Skin epidermis (tissue), 12 donors: Measurements from ENCODE around the gene NCAPH2.

Source experiments
- H3K27ac ChIP-seq, 21 experiments: fragments of 200-600 bp; sonication (generic) in 11 of 21; one replicate each; pipeline ENCODE4 v1.5.0; 2020; ENCODE audit warnings: mild to moderate bottlenecking in 3 of 21, inconsistent platforms in 2 of 21, moderate library complexity in 2 of 21
- H3K4me3 ChIP-seq, 7 experiments: fragments of 200-600 bp; sonication (generic) in 2 of 7; one replicate each; pipeline ENCODE4 v1.5.0; 2020; ENCODE audit warnings: inconsistent platforms in 2 of 7, mild to moderate bottlenecking in 2 of 7, moderate library complexity in 1 of 7

NCAPH2 gene

GRCh38 chr22:50507991-50508884 lies at the start of gene NCAPH2:
Gene NCAPH2 (plus strand): TSS chr22:50508224. CDS start chr22:50508338, 114 bp downstream.
- peak within 1 kb of the TSS; percentile 77 to 98 (median 92) for H3K4me3 ChIP-seq
- H3K27ac ChIP-seq = peak within 1 kb of the TSS; percentile 73 to 96 (median 93)

DNA sequence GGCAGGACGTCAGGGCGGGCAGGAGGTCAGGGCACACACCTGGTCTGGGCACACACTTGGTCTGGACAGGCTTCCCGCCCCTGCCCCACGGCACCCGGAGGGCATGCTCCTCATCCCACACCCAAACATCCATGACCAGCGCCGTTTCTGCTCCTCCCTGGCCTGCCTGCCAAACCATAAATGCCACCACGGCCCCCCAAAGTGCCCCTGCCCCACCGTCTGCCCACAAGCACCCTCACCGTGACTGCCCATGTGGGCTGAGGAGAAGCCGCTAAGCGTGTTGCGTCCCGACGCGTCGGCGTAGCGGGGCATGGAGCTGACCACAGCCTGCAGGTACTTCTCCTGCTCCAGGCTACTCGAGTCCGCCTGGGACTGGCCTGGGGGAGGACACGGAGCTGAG lies 49.0 kb upstream of the NCAPH2 start:
- H3K27ac ChIP-seq = no peak overlapping the region

GRCh38 chr22:50459496-50460140 lies 48.4 kb upstream of the NCAPH2 start:
- H3K4me3 ChIP-seq = no peak overlapping the region
- H3K27ac ChIP-seq = peak overlapping the region in 1 of 21 experiments; percentile 54

More for the DNA sequence above, 49.0 kb upstream of the NCAPH2 start:
- no peak overlapping the region for H3K4me3 ChIP-seq

DNA sequence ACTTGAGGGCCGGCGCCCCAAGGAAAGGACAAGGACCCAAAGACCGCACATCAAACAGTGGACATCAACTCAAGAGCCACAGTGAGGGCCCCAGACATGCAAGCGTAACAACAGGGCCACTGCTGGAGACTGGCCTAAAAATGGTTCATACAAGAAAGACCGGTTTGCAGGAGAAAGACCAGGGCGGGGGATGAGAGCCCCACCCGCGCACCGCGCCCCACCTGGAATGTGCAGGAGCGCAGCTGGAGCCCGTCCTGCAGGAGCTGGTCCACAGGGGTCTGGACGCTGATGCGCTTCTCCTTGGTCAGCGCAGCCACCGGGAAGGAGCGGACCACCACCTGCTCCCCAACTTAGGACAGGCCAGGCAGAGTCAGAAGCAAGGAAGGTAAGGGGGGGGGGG lies 47.1 kb upstream of the NCAPH2 start:
- Histone ChIP-seq H3K27ac (peak overlapping the region in 12 of 21 experiments; percentile 14 to 70 (median 52)), H3K4me3 (no peak overlapping the region)

DNA sequence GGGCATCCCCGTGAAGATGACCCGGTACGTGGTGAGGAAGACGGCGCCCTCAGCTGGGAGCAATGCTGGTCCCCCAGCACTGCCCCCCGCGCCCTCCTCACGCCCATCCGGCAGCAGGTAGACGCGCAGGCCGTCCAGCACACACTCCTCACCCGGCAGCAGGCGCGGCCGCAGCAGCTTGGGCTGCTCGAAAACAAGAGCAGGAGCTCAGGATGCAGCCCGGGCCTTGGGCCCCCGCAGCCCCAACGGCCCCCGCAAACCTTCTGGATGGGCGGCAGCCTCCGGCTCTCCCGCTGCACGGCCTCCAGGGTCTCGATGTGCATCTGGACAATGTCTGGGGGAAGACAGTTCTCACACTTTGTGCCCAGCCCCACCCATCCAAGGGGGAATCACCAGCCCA lies 46.5 kb upstream of the NCAPH2 start:
- Histone ChIP-seq H3K4me3 (no peak overlapping the region), H3K27ac (peak overlapping the region in 2 of 21 experiments; percentile 50 to 60)

DNA sequence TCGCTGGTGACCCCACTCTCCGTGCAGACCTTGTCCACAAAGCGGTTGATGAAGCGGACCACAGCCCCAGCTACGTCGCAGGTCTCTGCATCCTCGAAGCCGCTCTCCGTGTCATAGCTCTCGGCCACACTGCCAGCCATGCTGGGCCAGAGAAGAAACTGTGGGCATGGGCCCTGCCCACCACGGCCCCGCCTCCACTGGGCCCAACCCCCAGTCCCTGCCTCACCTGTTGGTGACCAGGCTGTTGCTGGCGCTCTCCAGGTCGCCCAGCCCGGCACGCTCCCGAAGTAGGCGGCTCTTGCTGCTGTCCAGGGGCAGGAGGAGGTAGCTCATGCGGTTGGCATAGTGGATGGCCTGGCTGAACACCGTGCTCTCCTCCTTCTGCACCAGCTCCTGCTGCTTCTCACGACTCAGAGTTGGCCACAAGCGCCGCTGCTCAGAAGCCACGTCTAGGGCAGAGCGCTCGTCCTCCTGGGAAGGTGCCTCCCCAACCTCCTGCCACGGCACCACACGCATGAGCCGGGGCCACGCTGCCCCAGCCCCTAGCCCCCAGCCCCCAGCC lies 46.0 kb upstream of the NCAPH2 start:
- no peak overlapping the region for H3K27ac ChIP-seq

GRCh38 chr22:50463188-50463900 lies 44.7 kb upstream of the NCAPH2 start:
- Histone ChIP-seq H3K4me3 (no peak overlapping the region), H3K27ac (no peak overlapping the region)

More for the DNA sequence above, 46.0 kb upstream of the NCAPH2 start:
- H3K4me3 ChIP-seq = no peak overlapping the region

DNA sequence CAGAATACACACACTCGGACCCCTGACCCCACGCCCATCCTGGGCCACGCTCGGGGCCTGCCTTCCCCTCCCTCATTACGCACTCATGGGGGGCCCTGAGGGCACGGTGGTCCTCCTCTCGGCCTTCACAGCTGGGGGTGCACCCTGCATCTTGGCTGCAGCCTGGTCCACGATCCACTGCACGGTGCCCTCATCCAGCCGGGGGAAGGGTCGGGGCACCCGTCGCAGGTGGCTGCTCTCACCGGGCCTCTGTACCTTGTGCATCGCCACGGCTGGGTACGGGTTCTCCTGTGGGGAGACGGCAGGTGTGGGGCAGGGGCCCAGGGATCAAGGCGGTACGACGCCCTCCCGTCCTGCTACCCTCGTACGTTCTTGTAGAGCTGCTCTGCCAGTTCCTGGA lies 43.6 kb upstream of the NCAPH2 start:
- H3K4me3 ChIP-seq = no peak overlapping the region

DNA sequence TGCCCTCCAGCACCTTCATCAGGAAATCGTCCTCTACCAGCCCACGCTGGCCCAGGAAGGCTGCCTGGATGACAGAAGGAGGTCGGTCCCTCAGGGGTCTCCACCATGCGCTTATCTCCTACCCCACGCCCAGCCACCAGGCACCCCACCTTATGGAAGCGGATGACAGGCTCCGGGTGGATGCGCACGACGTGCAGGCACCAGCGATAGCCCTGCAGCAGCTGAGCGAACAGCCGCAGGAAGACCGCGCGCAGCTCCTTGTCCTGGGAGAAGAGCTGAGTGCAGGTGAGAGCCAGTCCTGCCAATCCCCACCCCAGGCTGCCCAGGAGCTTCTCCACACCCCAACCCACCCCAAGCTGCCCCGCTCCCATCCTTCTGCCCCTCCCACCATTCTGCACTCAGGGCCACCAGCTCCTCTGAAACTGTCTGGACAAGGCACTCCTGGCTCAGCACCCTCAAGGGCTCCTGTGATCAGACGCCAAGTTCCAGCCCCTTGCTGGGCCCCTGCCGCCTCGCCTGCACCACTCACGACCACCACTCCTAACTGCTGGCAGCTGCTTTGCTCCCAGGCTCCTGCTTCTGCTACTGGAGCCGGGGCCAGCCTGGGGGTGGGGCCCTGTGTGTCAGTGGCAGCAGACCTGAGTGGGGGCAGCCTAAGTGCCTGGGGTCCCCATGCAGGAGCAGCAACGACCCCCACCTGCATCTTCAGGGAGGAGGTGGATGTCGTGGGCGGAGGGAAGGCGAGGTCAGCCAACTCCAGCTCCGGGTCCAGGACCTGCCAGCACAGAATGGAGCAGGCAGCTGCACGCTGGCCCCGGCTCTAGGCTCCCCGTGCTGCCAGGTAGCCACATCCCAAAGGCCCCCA lies 42.7 kb upstream of the NCAPH2 start:
- H3K27ac ChIP-seq = no peak overlapping the region
- no peak overlapping the region for H3K4me3 ChIP-seq

More for the DNA sequence above, 43.6 kb upstream of the NCAPH2 start:
- no peak overlapping the region for H3K27ac ChIP-seq

GRCh38 chr22:50467341-50467740 lies 40.7 kb upstream of the NCAPH2 start:
- Histone ChIP-seq H3K4me3 (no peak overlapping the region), H3K27ac (no peak overlapping the region)

GRCh38 chr22:50467773-50468440 lies 40.1 kb upstream of the NCAPH2 start:
- H3K27ac ChIP-seq = peak overlapping the region in 8 of 21 experiments; percentile 72 to 97 (median 80)
- H3K4me3 ChIP-seq = no peak overlapping the region

- H3K27ac ChIP-seq = peak overlapping the region in 16 of 21 experiments; percentile 1 to 97 (median 76)
- no peak overlapping the region for H3K4me3 ChIP-seq
These were observed 39.4 kb upstream of the NCAPH2 start for GRCh38 chr22:50468626-50469025.

GRCh38 chr22:50469377-50470305 lies 38.4 kb upstream of the NCAPH2 start:
- H3K4me3 ChIP-seq = peak overlapping the region in 1 of 7 experiments; percentile 4
- peak overlapping the region in 20 of 21 experiments; percentile 50 to 97 (median 76) for H3K27ac ChIP-seq

- peak overlapping the region in 20 of 21 experiments; percentile 50 to 97 (median 74) for H3K27ac ChIP-seq
- H3K4me3 ChIP-seq = no peak overlapping the region
These were observed 37.5 kb upstream of the NCAPH2 start for GRCh38 chr22:50470491-50470890.

GRCh38 chr22:50471197-50471847 lies 36.7 kb upstream of the NCAPH2 start:
- H3K27ac ChIP-seq = peak overlapping the region in 18 of 21 experiments; percentile 52 to 97 (median 76)
- no peak overlapping the region for H3K4me3 ChIP-seq

GRCh38 chr22:50471962-50472361 lies 36.1 kb upstream of the NCAPH2 start:
- Histone ChIP-seq H3K4me3 (no peak overlapping the region), H3K27ac (peak overlapping the region in 12 of 21 experiments; percentile 31 to 97 (median 80))
